Activated effector memory CD4-positive, alpha-beta T cell treated with anti-CD3 and anti-CD28 coated beads, Interleukin-2, amount 50 U/mL, for 16 hours (primary cell): ENCODE results near the gene SIX3.

Experiments
- DNase-seq: peaks from one replicate; pipeline ENCODE4 v3.0.0-alpha.2; 2020

SIX3 gene

DNA sequence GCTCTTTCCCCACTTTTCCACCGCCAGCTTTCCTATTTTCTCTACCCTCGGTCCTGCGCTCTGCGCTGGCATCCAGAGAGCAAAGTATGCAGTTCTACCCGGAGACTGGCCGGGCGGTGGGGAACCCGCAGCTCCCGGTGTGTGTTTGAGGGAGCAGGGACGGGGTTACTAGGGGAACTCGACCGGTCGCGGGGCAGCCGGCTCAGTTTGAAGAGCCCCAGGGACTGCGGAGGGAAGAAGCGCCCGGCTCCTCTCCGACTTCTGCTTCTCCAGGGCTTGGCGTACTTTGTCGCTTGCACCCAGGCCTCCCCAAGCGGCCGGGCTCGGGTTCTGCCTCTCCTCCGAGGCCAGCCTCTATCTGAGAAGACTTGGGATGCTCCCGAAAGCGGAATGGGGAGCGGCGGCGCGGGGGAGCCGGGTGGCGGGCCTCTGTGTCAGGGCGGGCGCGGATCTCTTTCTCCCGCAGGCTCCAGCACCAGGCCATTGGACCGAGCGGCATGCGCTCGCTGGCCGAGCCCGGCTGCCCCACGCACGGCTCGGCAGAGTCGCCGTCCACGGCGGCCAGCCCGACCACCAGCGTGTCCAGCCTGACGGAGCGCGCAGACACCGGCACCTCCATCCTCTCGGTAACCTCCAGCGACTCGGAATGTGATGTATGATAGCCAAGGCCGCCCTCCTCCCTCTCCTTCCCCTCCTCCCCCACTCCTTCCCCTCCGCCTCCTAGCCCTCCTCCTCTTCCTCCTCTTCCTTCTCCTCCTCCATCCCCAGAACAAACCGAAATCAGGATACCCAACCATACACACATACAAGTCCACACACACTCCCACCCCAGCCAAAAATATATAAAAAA is 2.8 kb downstream of the SIX3 start:
- peak; percentile 58 for DNase-seq

DNA sequence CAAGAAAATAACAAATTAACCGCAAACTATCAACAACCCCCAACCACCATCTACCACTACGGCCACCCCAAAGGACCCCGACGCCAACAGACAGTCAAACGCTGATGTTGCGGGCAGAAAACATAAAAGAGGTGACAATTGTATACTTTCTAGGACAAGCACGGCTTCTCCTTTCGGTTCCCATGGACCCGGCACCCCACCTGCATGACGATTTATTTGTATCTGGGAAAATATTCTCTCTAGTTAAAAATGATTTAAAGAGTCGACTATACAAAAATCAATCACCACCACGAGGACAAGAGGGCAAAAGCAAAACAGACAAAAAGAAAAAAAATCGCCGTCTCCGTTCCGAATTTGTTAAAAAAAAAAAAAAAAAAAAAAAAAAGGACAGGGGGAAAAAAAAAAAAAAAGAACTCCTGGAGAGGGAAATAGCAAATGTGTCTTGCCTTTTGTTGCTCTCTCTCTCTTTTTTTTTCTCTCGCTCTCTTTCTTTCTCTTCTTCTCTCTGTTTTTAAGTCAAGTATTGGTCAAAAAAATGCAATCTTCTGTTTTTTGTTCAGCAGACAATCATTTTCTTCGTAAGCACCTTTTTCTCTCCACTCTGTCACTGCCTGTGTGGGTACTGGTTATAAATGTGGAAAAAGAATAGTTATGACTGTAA is 3.6 kb downstream of the SIX3 start:
- peak; percentile 12 for DNase-seq

DNA sequence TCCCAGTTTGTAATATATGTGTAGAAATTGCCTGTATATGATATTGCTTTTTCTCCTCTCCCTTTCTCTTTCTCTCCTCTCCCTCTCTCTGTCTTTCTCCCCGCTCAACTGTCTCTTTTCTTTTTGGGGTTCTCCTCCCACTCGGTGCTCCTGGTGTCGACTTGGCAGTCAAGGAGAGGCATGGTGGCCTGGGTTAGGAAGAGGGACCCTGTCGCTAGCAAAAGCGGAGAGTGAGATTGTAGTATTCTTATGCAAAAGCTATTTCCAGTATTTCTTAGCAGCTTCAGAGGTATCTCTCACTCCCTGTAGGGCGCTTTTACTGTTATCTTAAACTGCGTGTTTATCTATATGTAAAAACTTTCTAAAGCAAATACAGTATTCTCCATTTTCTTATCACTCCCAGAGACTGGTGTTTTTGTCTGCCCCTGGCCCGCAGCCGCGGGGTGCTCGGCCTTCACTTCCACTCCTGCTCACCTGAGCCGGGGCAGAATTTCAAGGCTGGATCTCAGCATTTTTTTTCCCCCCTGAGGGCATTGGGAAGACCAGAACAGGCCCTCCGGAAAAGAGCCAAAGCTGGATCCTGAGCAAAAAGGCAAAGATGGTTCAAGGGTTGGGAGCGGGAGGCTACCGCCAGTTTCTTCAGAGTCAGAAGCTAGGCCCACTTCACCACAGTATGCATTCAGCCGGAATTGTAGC is 4.3 kb downstream of the SIX3 start:
- no peak for DNase-seq

DNA sequence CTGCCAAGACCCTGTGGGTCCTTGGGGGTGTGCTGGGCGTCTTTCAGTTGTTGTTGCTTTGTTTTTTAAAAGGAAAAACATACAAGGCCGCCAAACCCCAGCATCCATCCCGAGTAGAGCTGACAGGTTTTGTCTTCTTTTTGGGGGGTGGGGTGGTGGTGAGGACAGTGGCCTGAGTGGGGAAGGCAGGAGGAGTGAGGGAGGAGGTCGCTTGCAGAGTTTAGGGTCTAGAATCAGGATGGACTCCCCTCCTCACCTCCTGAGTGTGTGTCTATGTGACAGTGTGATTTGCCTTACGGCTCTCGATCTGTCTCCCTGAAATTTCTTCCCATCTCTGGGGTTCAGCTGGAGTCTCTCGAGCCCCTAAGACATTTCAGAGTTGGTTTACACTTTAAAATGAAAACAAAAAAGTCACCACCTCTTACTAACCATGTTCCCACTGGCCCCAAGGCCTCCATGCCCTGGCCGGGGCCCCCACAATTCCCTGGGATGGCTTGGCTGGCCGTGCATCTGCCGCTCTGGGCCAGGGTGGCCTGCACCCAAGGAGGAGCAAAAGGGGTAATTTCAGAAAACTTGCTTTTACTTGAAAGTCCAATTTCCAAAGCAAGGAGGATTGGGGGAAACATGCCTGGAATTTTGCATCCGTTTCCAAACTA is 5.0 kb downstream of the SIX3 start:
- DNase-seq = no peak

DNA sequence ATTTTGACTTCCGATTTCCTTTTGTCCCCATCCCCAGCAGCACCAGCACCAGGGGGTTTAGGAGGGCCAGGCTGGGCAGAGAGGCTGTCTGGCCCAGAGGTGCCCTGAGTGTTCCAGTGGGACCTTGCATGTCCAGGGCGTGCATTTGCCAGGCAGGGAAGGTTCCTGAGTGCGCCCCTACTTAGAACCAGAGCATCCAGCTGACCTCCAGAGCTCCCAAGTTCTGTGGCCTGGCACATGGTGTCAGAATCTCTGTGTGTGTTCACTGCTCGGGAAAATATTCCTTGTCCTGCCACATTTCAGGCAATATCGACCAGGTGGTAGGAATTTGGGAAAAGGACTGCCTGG is 5.5 kb downstream of the SIX3 start:
- DNase-seq = no peak

DNA sequence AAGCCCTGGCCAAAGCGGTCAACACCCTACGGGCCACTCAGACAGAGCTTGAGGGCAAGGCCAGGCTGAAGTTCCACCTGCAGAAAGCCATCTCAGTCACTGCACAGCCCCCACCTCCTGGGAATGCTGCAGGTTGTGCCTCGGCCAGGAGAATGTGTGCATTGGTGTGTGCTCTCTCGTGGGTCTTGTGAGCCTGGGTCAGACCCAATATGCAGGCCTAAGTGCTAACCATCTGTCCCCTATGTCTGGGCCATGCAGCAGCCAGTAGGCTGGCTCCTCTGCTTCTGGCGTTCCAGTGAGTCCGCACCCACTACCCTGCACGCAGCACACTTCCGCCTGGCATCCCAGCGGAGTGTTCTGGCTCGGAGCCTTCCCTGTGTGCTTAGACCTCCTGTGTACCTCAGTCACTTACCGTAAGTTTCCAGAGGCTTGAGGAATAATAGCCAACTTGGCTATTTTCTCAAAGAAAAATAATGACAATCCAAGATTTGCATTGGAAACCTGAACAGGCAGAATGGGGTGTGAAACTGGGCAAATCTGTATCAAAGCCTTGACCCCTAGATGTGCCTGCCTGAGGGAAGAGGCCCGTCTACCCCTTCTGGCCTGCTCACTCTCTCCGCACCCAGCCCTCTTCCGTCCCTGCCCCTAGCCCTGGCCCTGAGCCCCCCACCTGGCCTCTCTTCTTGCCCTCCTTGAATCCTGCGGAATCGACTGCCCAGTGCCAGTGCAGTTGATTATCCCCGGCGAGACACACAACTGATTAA is 7.2 kb downstream of the SIX3 start:
- no peak for DNase-seq

DNA sequence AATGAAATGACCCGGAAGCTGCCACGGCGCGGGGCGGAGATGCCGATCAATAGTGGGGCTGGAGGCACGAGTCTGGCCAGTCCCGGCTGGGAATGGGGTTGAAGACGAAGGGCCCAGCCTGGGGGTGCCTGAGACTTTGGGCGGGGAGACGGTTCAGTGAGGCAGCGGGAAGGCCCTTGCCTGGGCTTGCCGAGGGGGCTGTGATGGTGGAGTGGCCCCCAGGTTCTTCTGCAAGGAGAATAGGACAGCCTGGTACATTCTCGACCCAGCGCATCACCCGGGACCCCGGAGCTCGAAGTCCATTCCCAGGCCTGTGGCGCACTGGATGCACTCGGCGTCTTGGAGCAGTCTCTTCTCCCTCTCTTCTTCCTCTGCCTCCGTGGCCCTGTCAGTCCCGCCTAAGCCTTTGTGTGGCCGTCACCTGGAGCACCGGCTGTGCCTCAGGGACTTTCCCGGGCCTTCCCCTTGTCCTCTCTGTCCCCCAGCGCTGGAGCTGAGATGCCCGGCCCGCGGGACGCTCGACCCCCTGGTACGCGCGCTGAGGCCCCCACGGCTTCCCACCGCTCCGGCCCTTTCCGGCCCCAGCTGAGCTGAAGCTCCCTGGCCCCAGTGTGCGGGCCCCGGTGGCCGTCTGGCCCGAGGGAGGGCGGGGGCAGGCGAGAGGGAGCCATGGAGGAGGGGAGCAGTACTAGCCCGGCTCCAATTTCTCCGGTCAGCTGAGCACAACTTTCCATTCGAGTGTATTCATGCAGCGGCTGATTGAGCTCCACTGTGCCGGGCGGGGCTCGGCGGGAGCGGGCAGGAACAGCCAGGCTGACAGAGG is 8.0 kb downstream of the SIX3 start:
- no peak for DNase-seq

DNA sequence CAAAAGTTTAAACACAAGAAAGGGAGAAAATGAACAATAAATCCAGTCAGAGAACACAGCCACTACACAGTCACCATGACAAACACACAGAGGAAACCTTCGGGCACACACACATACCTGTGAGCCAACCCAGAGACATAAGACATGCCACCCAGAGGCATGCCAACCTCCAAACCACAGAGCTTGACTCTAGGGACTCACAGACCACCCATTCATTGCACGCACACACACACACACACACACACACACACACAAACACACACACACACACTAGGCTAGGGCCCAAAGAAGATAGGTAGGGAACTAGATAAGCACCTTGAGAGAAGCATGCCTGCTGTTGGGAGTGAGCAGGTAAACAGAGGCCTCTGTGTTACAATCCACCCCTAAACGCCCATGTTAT is 9.1 kb downstream of the SIX3 start:
- DNase-seq = no peak

DNA sequence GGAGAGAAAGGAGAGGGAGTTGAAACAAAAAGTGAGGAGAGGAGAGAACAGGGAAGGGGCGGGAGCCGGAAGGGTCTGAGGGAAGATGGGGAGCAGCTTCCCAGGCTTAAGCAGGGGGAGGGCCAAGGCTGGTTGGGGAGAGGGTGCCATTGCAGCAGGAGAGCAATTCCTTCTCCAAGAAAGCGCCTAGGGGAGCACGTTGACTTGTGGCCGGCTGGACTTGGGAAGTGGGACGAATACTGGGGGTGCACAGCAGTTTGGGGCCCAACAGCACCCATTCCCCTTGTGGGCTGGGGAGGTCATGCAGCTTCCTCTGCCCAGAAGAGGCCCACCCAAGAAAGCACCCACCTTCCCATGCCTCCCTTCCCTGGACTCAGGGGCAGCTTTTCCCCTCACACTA is 9.6 kb downstream of the SIX3 start:
- DNase-seq = no peak

DNA sequence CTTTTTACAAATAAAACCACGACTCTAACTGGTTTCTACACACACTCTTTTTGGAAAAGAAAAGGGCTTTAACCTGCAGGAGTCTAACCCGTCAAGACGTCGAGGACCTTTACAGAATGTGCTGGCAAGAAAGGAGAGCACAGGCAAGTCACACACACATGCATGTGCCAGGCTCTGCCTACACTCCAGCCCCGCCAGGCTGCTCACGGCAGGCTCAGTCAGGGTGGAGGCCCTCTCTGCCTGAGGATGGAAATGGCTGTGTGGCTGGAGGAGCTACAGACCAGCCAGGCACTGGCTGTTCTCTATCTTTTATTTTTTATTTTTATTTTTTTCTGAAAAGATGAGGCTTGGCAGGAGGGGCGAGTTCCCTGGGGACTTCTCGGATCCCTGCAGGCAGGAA is 10.2 kb downstream of the SIX3 start:
- DNase-seq = no peak

DNA sequence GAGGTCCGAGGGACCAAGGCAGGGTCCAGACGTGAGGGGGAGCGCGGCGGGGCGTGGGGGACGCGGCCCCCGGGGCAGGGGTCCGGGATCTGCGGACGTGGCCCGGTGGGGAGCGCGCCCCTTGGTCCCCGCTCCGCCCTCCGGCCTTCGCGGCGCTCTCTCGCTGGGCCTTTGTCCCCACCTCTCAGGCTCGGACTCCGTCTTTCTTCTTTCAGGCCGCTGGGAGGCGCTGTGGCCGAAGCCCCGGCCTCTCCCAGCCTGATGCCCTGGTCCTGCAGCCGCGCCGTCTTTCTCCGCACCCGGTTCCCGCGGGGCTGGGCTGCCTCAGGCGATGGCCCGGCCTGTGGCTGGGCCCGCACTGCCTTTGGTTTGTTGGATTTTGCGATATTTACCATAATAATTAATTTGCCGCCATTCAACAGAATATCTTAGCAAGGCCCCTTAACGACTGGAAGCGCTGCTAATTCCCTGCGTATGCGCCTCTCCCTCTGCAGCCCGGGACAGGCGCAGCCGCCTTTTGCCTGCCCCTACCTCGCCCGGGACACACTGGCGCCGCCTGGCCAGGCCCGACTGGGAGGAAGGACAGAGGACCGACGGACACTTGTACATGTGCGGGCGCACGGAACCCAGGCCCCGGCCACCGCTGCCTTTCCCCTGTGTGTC is 10.8 kb downstream of the SIX3 start:
- DNase-seq = no peak

DNA sequence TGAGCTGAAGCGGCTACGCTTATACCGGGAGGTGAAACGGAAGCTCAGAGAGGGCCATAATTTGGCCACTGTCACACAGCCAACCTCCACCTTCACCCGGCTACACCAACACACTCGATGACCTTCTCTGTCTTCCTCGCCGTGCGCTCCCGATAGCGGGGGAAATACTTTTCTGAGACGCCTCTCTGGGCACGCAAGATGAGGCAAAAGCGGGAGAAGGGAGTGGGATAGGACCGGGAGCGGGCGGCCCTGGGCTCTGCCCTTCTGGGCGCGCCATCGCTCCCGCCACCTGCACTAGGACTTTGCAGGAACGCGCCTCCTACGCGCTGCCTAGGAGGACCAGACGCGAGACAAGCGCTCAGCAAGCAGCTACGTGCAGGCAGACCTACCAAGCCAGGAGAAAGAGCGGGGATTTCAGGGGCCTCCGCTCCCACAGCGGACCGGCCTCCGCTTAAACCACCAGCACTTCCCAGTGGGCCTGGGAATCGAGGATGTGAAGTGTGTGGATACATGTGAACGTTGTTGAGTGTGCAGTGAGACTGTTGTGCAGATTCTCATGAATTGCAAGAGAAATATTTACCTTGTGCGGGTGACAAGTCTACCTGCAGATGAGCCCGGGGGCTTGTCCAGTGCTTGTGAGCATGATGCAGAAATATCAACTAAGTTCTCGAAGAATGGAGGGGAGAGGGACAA is 11.4 kb downstream of the SIX3 start:
- no peak for DNase-seq

DNA sequence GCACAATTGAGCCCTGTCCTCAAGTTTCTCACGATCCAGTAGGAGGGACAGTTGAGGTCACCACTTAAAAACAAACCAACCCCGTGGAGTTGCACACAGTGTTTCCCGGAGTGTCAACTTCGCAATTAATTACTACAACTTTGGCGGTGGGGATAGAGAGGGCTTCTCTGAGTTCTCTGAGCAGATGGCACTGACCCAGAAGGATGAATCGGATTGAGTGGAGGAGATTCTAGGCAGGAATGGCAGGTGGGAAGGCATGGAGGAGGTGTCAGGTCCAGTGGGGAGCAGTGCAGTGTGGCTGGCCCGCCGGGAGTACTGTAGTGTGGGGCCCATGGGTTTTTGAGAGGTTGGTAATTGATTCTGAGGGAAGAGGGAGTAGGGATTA is 12.0 kb downstream of the SIX3 start:
- DNase-seq = no peak

DNA sequence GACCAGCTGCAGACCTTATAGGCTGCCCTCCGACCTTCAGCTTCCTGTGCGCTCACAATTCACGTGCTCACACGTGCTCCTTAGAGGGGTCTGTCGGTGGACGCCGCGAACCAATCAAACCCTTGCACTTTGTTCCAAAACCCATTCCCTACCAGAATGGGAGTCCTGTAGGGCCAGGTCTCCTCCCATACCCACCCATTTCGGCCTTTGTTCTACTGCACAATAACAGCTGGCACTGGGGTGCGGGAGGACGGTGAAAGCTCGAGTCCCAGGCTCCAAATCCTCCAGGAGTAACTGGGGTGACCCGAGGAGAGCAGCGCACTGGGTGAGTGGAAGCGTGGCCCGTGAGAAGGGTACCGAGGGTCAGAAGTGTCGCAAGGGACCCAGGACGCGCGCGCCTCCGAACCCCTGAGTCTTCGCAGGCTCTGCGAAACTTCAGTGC is 13.0 kb downstream of the SIX3 start:
- DNase-seq = no peak

DNA sequence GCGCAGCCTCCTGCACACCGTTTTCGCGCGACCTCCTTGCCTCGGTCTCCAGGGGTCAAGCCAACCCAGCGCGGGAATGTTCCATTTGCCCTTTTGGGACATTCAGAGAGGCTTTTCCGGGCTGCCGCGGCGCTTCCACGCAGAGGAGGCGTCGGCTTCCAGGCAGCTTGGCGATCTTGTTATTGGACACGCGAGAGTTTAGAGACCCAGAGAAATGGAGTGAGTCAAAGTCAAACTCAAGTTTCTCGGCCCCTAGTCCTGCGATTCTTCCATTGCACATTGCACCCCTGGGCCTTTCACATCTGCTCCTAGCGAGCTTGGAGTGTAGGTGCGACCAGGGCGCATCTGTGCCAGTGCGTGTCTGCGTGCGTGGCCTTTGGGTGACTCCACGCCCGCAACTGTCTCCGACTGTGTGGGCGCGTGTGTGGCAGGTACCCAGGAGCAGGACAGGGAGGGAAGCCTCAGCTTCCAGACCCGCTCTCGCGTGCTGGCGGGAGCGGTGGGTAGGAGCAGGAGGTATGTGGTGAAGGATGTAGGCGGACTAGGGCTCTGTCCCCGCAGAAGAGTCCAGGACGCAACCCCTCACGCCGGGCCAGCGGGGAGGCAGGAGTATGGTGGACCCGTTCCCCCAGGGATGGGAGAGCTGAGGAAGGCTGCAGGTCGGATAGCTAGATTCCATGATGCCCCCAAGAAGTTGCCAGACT is 13.5 kb downstream of the SIX3 start:
- DNase-seq = no peak

DNA sequence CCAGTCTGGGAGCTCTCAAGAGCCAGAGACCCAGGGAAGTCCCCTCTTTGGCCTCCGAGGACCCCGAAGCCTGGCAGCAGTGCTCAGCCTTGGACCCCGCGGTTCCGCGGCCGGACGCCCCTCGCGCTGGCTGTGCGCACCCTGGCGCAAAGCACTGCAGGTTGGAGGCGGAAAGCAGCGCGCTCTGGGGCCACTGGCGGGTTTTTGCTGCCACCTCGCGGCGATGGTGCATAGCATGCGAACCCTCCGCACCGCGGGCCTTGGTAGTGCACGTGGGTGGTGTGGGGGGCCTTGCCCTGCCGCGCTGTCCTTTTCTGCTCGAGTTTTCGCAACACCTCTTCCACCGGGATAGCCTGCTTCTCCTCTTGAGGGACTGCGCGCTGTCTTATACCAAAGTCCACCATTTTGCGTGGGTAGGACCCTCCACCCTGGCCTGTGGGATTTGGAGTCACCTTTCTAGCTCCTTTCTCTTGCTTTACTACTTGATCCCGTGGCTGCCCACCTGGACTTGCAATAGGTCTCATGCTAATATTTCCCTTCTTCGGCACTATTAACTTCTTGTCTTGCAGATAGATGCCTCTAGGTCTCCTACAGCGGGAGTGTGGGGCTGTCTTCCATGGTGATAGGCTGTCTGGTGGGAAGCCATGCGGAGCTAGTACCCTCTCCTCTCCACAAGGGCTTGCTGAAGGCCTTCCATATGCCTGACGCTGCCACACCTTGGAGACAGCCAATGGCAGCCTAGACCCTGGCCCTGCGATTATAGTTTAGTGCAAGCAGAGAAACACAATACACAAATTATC is 14.3 kb downstream of the SIX3 start:
- peak; percentile 89 for DNase-seq

DNA sequence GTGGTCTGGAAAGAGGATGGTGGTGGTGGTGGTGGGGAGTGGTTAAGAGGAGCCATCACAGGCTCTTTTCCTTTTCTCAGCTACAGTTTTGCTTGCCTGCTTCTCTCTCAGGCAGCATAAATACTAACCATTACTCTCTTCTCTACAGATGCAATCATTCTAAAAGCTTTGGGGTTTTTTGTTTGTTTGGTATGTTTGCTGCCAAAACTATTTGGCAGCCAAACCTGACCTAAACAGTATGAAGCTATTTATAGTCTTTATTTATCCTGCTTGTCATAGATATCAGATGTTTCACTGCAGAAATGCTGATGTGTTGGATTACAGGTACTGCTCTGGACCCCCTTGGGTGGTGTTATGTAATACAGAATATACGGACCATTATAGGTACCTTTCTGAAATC is 15.3 kb downstream of the SIX3 start:
- DNase-seq = no peak

DNA sequence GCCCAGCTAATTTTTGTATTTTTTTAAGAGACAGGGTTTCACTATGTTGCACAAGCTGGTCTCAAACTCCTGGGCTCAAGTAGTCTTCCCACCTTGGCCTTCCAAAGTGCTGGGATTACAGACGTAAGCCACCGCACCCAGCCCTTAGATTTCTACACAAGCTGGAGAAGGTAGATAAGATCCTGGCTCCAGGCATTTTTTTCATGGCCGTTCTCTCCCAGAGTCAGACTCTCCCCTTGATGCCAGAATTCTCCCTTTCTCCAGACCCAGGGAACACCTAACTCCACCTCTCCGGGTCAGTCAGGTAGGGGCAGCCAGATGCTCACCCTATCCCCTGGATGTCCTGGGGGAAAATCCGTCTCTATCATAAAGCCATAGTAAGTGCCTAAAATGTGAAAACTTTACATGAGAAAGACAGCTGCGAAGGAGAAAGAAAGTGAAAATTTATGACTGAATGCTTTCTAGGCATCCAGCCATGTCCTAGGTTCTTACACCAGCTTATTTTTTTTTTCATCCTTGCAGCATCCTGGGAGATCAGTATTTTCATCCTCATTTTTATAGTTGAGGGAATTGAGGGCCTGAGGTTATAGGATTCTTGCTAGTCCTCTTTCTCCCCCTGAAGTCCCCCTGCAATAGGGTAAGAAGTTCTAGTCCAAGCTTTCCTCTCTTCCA is 16.3 kb downstream of the SIX3 start:
- no peak for DNase-seq

DNA sequence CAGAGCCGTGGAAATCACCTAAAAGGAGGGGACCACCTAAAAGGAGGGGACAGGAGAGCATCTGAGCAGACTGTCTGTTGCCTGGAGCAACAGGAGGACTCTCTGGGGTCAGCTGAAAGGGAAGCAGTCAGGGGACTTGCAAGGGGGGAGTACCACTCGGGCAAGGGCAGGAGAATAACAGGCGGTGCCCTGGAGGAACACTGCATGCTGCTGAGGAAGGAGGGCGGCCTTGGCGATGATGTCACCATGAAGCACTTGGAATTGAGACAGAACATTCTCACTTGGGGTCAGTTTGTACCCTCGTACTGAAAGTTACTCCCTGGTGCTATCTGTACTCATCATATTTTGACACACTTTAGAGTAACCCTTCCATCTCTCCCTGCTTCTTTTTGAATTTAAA is 18.4 kb downstream of the SIX3 start:
- no peak for DNase-seq
